ENCODE data around the gene ZNF536. TPM values are rescaled to one million over a fixed set of nuclear protein-coding genes. Genes with fewer than 3 reads are reported as not detected.
"Not testable (repeated sequence)": the region's sequence is repeated elsewhere in the genome, so short reads cannot be mapped to it uniquely, and the experiment has no call there.

The ZNF536 gene
- total RNA-seq, 2 donors from 2014 or later, result not detected

- no peak for ATAC-seq
- H3K4me3 Mint-ChIP-seq, result no peak overlapping the region
- no peak for DNase-seq
- H3K4me1 Mint-ChIP-seq, result peaks cover 4% of the 10 kb centered on the region
- H3K27me3 Mint-ChIP-seq, result peaks cover 28% of the 10 kb centered on the region
- H3K9me3 ChIP-seq (ENCODE audit: control insufficient read depth, low read length, poor library complexity, severe bottlenecking), result no peaks in the 10 kb centered on the region
- peaks cover 2% of the 10 kb centered on the region for H3K36me3 Mint-ChIP-seq (ENCODE audit: low read depth)
- H3K27ac Mint-ChIP-seq, result no peak overlapping the region
Measured at GRCh38 chr19:30447553-30447870, 75.3 kb downstream of the ZNF536 start.

DNA sequence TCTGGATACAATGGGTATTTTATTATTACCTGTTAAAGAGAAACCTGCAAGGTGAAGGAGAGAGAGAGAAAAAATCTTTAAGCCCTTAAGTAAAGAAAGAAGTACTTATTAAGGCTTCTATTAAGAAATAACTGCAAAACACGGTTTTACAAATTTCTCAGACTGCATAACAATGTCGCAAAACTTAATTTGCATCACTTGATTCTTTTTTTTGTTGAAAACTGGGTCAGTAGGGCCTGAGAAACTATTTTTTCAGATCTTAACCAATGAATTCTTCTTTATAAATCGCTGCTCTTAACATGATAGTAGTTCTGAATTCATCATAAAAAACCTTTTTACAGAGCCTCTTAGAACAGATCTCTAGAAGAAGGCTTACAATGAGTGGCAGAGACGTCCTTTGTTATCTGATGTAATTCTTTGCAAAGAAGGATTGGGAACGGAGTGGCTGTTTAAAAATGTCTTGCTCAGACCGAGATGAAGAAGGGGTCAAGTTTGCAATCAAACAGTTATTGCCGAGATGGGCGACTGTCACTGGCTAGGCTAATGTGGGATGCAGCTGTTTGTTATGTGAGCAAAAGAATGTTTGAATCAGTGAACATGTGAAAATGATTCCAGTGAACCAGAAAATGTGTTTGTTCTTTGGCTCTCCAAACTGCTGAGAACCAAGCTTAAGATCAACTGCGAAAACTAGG is 76.3 kb downstream of the ZNF536 start:
- Mint-ChIP-seq H3K4me1 (peaks cover 4% of the 10 kb centered on the region), H3K4me3 (no peak overlapping the region)
- no peak for DNase-seq

GRCh38 chr19:30449078-30449590 is 77.0 kb downstream of the ZNF536 start:
- DNase-seq (no peak), ATAC-seq (no peak)
- H3K36me3 Mint-ChIP-seq (ENCODE audit: low read depth), result peaks cover 2% of the 10 kb centered on the region
- no peak overlapping the region for H3K4me3 Mint-ChIP-seq
- no peak overlapping the region for H3K27ac Mint-ChIP-seq
- H3K27me3 Mint-ChIP-seq, result peaks cover 28% of the 10 kb centered on the region
- no peaks in the 10 kb centered on the region for H3K9me3 ChIP-seq (ENCODE audit: control insufficient read depth, low read length, poor library complexity, severe bottlenecking)
- H3K4me1 Mint-ChIP-seq, result peaks cover 4% of the 10 kb centered on the region

More for the DNA sequence above, 76.3 kb downstream of the ZNF536 start:
- no peaks in the 10 kb centered on the region for H3K9me3 ChIP-seq (ENCODE audit: control insufficient read depth, low read length, poor library complexity, severe bottlenecking)
- peaks cover 28% of the 10 kb centered on the region for H3K27me3 Mint-ChIP-seq
- ATAC-seq, result no peak
- H3K36me3 Mint-ChIP-seq (ENCODE audit: low read depth), result peaks cover 2% of the 10 kb centered on the region
- H3K27ac Mint-ChIP-seq, result no peak overlapping the region

GRCh38 chr19:30449673-30450072 is 77.5 kb downstream of the ZNF536 start:
- peaks cover 2% of the 10 kb centered on the region for H3K36me3 Mint-ChIP-seq (ENCODE audit: low read depth)
- H3K27me3 Mint-ChIP-seq, result peaks cover 28% of the 10 kb centered on the region
- H3K27ac Mint-ChIP-seq, result no peak overlapping the region
- DNase-seq (no peak), ATAC-seq (no peak)
- no peak overlapping the region for H3K4me3 Mint-ChIP-seq
- no peaks in the 10 kb centered on the region for H3K9me3 ChIP-seq (ENCODE audit: control insufficient read depth, low read length, poor library complexity, severe bottlenecking)
- peaks cover 4% of the 10 kb centered on the region for H3K4me1 Mint-ChIP-seq

DNA sequence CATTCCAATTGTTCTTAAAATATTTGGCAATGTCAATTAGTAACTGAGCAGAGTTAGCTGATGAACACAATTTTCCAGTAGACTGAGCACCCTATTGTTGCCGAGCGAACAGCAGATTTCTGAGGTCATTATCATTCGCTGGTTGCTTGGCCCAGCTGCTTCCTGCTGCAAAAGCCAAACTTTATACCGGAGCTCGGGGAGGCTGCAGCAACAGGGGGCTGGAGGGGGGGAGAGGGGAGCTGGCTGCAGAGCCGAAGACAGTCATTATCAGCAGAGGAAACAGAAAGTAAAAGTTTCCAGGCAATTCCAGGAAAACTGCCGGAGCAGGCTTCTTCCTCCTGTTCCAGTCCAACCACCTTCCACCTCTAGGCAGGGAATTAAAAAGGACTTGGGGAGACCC is 77.9 kb downstream of the ZNF536 start:
- DNase-seq, result no peak
- Mint-ChIP-seq H3K36me3 (ENCODE audit: low read depth) (peaks cover 2% of the 10 kb centered on the region), H3K4me3 (no peak overlapping the region), H3K27ac (no peak overlapping the region), H3K27me3 (peaks cover 24% of the 10 kb centered on the region), H3K4me1 (peaks cover 4% of the 10 kb centered on the region)
- H3K9me3 ChIP-seq (ENCODE audit: control insufficient read depth, low read length, poor library complexity, severe bottlenecking), result no peaks in the 10 kb centered on the region
- no peak for ATAC-seq

DNA sequence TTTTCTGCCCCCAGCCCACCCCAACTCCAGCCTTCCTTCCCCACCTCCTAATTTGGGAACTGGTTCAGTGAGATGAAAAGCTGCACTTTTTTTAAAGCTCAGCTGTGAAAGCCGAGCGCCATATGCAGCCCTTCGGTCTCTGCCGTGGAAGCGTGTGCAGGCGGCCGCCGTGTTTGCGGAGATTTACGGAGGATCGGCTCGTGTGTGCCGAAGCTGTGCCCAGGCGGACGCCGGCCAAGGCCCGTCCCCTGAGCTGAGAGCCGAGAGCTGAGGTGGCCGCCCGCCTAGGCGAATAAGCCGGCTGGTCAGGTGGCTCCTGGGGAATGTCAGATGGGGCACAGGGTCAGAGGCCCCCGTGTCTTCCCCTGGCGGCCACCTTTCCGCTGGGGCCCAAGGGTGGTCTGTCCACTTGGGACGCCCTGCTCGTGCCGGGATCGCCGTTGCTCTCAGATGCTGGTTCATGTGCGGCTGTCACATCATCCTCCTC is 78.7 kb downstream of the ZNF536 start:
- H3K4me1 Mint-ChIP-seq, result peaks cover 4% of the 10 kb centered on the region
- DNase-seq, result no peak
- peaks cover 2% of the 10 kb centered on the region for H3K36me3 Mint-ChIP-seq (ENCODE audit: low read depth)
- no peaks in the 10 kb centered on the region for H3K9me3 ChIP-seq (ENCODE audit: control insufficient read depth, low read length, poor library complexity, severe bottlenecking)
- H3K27ac Mint-ChIP-seq, result no peak overlapping the region
- no peak overlapping the region for H3K4me3 Mint-ChIP-seq
- ATAC-seq, result no peak
- H3K27me3 Mint-ChIP-seq, result peaks cover 21% of the 10 kb centered on the region

DNA sequence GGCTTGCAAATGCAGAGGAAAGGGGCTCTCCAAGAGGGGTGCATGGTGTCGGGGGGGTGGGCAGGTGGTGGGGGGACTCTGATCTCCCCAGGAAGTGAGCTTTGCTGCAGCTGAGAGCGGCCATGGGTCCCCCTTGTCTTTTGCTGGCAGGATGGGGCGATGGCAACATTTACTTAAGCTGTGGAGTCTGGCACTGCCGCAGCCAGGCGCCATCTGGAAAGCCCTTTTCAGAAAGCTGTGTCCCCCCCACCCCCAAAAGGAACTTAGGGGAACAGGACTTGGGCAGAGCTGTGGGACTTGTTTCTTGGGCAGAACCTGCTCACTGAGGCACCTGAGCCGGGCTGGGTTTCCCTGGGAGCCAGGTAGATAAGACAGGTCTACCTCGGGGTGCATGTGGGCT is 80.7 kb downstream of the ZNF536 start:
- Mint-ChIP-seq H3K4me3 (no peak overlapping the region), H3K4me1 (peaks cover 4% of the 10 kb centered on the region), H3K27ac (no peak overlapping the region), H3K27me3 (peaks cover 18% of the 10 kb centered on the region), H3K36me3 (ENCODE audit: low read depth) (no peaks in the 10 kb centered on the region)
- no peaks in the 10 kb centered on the region for H3K9me3 ChIP-seq (ENCODE audit: control insufficient read depth, low read length, poor library complexity, severe bottlenecking)
- DNase-seq (no peak), ATAC-seq (no peak)

DNA sequence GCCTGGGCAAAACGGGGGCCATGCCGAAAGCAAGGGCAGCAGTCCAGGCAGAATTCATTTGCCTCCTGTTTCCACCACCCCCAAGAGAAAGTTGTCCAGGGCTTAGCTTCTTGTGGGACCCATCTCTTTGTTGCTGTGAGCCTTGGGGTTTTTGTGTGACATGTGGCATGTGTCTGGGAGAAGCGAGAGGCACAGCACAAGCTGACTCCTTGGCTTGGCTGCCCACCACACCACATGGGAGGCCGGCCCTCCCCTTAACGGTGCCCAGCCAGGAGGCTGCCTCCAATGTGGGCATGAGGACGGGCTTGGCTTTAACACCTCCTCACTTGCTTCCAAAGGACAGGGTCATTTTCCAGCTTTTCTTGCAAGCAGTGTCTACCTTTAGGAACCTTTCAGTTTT is 81.6 kb downstream of the ZNF536 start:
- no peak for ATAC-seq
- no peak for DNase-seq
- no peak overlapping the region for H3K4me3 Mint-ChIP-seq
- no peaks in the 10 kb centered on the region for H3K36me3 Mint-ChIP-seq (ENCODE audit: low read depth)
- H3K27ac Mint-ChIP-seq, result no peak overlapping the region
- H3K9me3 ChIP-seq (ENCODE audit: control insufficient read depth, low read length, poor library complexity, severe bottlenecking), result no peaks in the 10 kb centered on the region
- peaks cover 14% of the 10 kb centered on the region for H3K27me3 Mint-ChIP-seq
- H3K4me1 Mint-ChIP-seq, result peaks cover 4% of the 10 kb centered on the region

GRCh38 chr19:30455881-30456280 is 83.7 kb downstream of the ZNF536 start:
- Mint-ChIP-seq H3K27ac (no peak overlapping the region), H3K4me1 (no peaks in the 10 kb centered on the region), H3K27me3 (no peaks in the 10 kb centered on the region), H3K4me3 (no peak overlapping the region), H3K36me3 (ENCODE audit: low read depth) (no peaks in the 10 kb centered on the region)
- H3K9me3 ChIP-seq (ENCODE audit: control insufficient read depth, low read length, poor library complexity, severe bottlenecking), result no peaks in the 10 kb centered on the region
- DNase-seq, result no peak
- no peak for ATAC-seq

GRCh38 chr19:30457484-30457883 is 85.3 kb downstream of the ZNF536 start:
- Mint-ChIP-seq H3K27ac (no peak overlapping the region), H3K36me3 (ENCODE audit: low read depth) (no peaks in the 10 kb centered on the region), H3K4me1 (no peaks in the 10 kb centered on the region), H3K27me3 (no peaks in the 10 kb centered on the region), H3K4me3 (no peak overlapping the region)
- DNase-seq, result no peak
- ATAC-seq, result no peak
- no peaks in the 10 kb centered on the region for H3K9me3 ChIP-seq (ENCODE audit: control insufficient read depth, low read length, poor library complexity, severe bottlenecking)

DNA sequence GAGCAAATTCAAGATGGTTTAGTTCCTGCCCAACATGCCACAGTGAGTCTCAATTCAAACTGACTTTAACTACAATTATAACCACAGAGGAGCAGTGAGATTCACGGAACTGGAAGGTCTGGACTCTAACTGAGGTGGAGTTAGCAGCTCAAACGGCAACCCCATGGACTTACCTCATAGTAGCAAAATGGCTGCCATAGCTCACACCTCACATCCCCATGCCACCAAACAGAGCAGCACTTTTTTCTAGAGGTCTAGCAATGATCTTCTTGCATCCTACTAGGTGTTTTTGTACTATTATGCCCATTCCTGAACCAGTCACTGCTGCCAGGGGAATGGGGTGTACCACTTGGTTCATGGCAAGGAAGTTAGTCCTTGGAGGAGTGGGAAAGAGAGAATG is 87.7 kb downstream of the ZNF536 start:
- ATAC-seq, result no peak
- Mint-ChIP-seq H3K4me1 (no peaks in the 10 kb centered on the region), H3K27me3 (no peaks in the 10 kb centered on the region), H3K36me3 (ENCODE audit: low read depth) (no peaks in the 10 kb centered on the region), H3K4me3 (no peak overlapping the region), H3K27ac (no peak overlapping the region)
- DNase-seq, result no peak
- H3K9me3 ChIP-seq (ENCODE audit: control insufficient read depth, low read length, poor library complexity, severe bottlenecking), result no peaks in the 10 kb centered on the region

DNA sequence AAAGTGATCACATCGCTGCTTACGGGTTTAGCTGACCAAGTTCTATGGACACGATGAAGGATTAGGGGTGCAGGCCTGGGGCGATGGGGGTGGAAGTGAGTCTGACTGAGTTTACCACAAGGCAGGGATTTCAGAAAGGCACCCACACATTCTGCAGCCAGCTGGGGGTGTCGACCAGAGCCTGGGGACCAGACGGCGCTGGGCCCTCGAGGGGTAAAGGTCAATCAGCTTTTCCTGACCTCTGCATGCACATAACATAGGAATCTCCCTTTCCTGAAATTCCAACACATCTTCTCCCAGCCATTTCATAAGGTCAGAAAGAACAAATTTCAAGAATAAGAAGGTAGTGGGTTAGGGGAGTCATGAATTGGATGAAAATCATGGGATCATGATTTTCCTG is 92.0 kb downstream of the ZNF536 start:
- DNase-seq (no peak), ATAC-seq (no peak)
- H3K27me3 Mint-ChIP-seq, result no peaks in the 10 kb centered on the region
- H3K27ac Mint-ChIP-seq, result no peak overlapping the region
- no peaks in the 10 kb centered on the region for H3K4me1 Mint-ChIP-seq
- no peaks in the 10 kb centered on the region for H3K36me3 Mint-ChIP-seq (ENCODE audit: low read depth)
- no peaks in the 10 kb centered on the region for H3K9me3 ChIP-seq (ENCODE audit: control insufficient read depth, low read length, poor library complexity, severe bottlenecking)
- no peak overlapping the region for H3K4me3 Mint-ChIP-seq

- not testable (repeated sequence) for ATAC-seq
Measured at GRCh38 chr19:30466598-30466997, 94.4 kb downstream of the ZNF536 start.

DNA sequence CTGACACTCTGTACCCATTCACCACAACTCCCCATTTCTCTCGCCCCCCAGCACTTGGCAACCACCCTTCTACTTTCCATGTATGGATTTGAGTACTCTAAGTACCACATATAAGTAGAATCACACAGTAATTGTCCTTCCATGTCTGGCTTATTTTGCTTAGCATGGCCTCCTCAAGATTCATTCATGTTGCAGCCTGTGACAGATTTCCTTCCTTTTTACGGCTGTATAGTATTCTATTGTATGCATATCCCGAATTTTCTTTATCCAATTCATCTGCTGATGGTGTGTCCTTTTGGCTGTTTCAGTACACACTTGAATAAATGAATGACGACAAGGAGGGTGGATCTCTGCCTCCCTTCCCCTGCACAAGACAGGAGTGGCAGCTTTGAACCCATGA is 95.1 kb downstream of the ZNF536 start:
- Mint-ChIP-seq H3K4me1 (no peaks in the 10 kb centered on the region), H3K27me3 (no peaks in the 10 kb centered on the region), H3K36me3 (ENCODE audit: low read depth) (no peaks in the 10 kb centered on the region), H3K4me3 (no peak overlapping the region), H3K27ac (no peak overlapping the region)
- DNase-seq, result no peak
- ATAC-seq, result no peak
- H3K9me3 ChIP-seq (ENCODE audit: control insufficient read depth, low read length, poor library complexity, severe bottlenecking), result no peaks in the 10 kb centered on the region

More at GRCh38 chr19:30466598-30466997, 94.4 kb downstream of the ZNF536 start:
- H3K27me3 Mint-ChIP-seq; DNase-seq; H3K4me3 Mint-ChIP-seq; H3K4me1 Mint-ChIP-seq; H3K27ac Mint-ChIP-seq; H3K36me3 Mint-ChIP-seq (ENCODE audit: low read depth); H3K9me3 ChIP-seq (ENCODE audit: control insufficient read depth, low read length, poor library complexity, severe bottlenecking): not testable (repeated sequence)
